ENCODE results near the gene B4GALT4. TPM values are rescaled to one million over a fixed set of nuclear protein-coding genes. Genes with fewer than 3 reads are reported as not detected.
"Not testable (repeated sequence)": the region's sequence is repeated elsewhere in the genome, so short reads cannot be mapped to it uniquely, and the experiment has no call there.

B4GALT4 gene
- total RNA-seq, 1 donor: 28.2 TPM

GRCh38 chr3:119173325-119173724, 67.4 kb downstream of the B4GALT4 start, which contains the start of gene UPK1B:
Gene UPK1B (plus strand): TSS chr3:119173598. CDS start chr3:119186742, 13,144 bp downstream.
- H3K4me2 ChIP-seq (ENCODE audit: insufficient read depth, low read length): no peak within 1 kb of the TSS
- peaks cover 8% of the 10 kb centered on the region for H3K27me3 ChIP-seq (ENCODE audit: insufficient read depth, low read length)
- no peak within 1 kb of the TSS for H3K27ac ChIP-seq (ENCODE audit: low read depth, low read length)
- H2AFZ ChIP-seq (ENCODE audit: low read length): no peak within 1 kb of the TSS
- peaks cover 19% of the 10 kb centered on the region for H3K4me1 ChIP-seq (ENCODE audit: insufficient read depth, low read length)
- TF ChIP-seq CTCF (IDR thresholded peaks at IDR 0.05; ENCODE audit: extremely low read depth, low read depth, low read length): no peak
- no peaks in the 10 kb centered on the region for H3K79me2 ChIP-seq (ENCODE audit: insufficient read depth, low read length)
- no peak within 1 kb of the TSS for H3K4me3 ChIP-seq (ENCODE audit: insufficient read depth, low read length)
- DNase-seq (ENCODE audit: insufficient read length, low spot score, missing footprints): no peak
- H3K36me3 ChIP-seq (ENCODE audit: insufficient read depth, low read length): no peaks in the 10 kb centered on the region
- no peaks in the 10 kb centered on the region for H4K20me1 ChIP-seq (ENCODE audit: insufficient read depth, low read length)
- no peaks in the 10 kb centered on the region for H3K9me3 ChIP-seq (ENCODE audit: low read depth, low read length)

GRCh38 chr3:119170821-119171220, 69.9 kb downstream of the B4GALT4 start:
- no peaks in the 10 kb centered on the region for H3K9me3 ChIP-seq (ENCODE audit: low read depth, low read length)
- no peak overlapping the region for H3K4me3 ChIP-seq (ENCODE audit: insufficient read depth, low read length)
- no peak for TF ChIP-seq CTCF (IDR thresholded peaks at IDR 0.05; ENCODE audit: extremely low read depth, low read depth, low read length)
- H3K4me1 ChIP-seq (ENCODE audit: insufficient read depth, low read length): peaks cover 9% of the 10 kb centered on the region
- H2AFZ ChIP-seq (ENCODE audit: low read length): peak overlapping the region; percentile 51
- peak; percentile 62 for DNase-seq (ENCODE audit: insufficient read length, low spot score, missing footprints)
- H3K4me2 ChIP-seq (ENCODE audit: insufficient read depth, low read length): no peak overlapping the region
- no peaks in the 10 kb centered on the region for H3K36me3 ChIP-seq (ENCODE audit: insufficient read depth, low read length)
- no peaks in the 10 kb centered on the region for H3K79me2 ChIP-seq (ENCODE audit: insufficient read depth, low read length)
- H3K27me3 ChIP-seq (ENCODE audit: insufficient read depth, low read length): peaks cover 8% of the 10 kb centered on the region
- H3K27ac ChIP-seq (ENCODE audit: low read depth, low read length): no peak overlapping the region
- H4K20me1 ChIP-seq (ENCODE audit: insufficient read depth, low read length): no peaks in the 10 kb centered on the region

GRCh38 chr3:119164745-119165144, 75.9 kb downstream of the B4GALT4 start:
- H3K27ac ChIP-seq (ENCODE audit: low read depth, low read length); H3K79me2 ChIP-seq (ENCODE audit: insufficient read depth, low read length); H3K27me3 ChIP-seq (ENCODE audit: insufficient read depth, low read length); H4K20me1 ChIP-seq (ENCODE audit: insufficient read depth, low read length); H3K4me2 ChIP-seq (ENCODE audit: insufficient read depth, low read length); DNase-seq (ENCODE audit: insufficient read length, low spot score, missing footprints); H3K9me3 ChIP-seq (ENCODE audit: low read depth, low read length); H3K36me3 ChIP-seq (ENCODE audit: insufficient read depth, low read length); H3K4me1 ChIP-seq (ENCODE audit: insufficient read depth, low read length); H2AFZ ChIP-seq (ENCODE audit: low read length); H3K4me3 ChIP-seq (ENCODE audit: insufficient read depth, low read length): not testable (repeated sequence)

Other genes with a start within 250 kb of the B4GALT4 start
- under 0.01 and 0.36 TPM in 2 replicates for gene IGSF11, start 206.0 kb downstream of the B4GALT4 start, total RNA-seq
- not detected in 2 replicates for gene TEX55, start 94.7 kb downstream of the B4GALT4 start, total RNA-seq
- 0.29 and 0.36 TPM in 2 replicates for gene UPK1B, start 67.3 kb downstream of the B4GALT4 start, total RNA-seq
- gene ARHGAP31, start 53.5 kb upstream of the B4GALT4 start, total RNA-seq: 41.5 and 56.5 TPM in 2 replicates
- 53.2 and 54.5 TPM in 2 replicates for gene TMEM39A, start 222.7 kb upstream of the B4GALT4 start, total RNA-seq
- gene POGLUT1, start 228.1 kb upstream of the B4GALT4 start, total RNA-seq: 17.7 and 19.4 TPM in 2 replicates